IPS-NIHi11 (cell line): ENCODE data around the gene ESR2.
"Not testable (repeated sequence)": the region's sequence is repeated elsewhere in the genome, so short reads cannot be mapped to it uniquely, and the experiment has no call there.

Source experiments
- DNase-seq: peaks from one replicate; pipeline ENCODE4 v3.0.0; 2012; ENCODE audit warnings: mixed read lengths, low spot score

ESR2 gene

GRCh38 chr14:64126548-64126947 lies 167.6 kb downstream of the ESR2 start:
- no peak for DNase-seq

- no peak for DNase-seq
These were observed 168.9 kb downstream of the ESR2 start for GRCh38 chr14:64125270-64125669.

GRCh38 chr14:64123241-64123822 lies 170.8 kb downstream of the ESR2 start:
- no peak for DNase-seq

GRCh38 chr14:64119980-64120379 lies 174.2 kb downstream of the ESR2 start:
- DNase-seq, result no peak

- DNase-seq, result no peak
These were observed 174.7 kb downstream of the ESR2 start for GRCh38 chr14:64119500-64119899.

- no peak for DNase-seq
These were observed 175.3 kb downstream of the ESR2 start for GRCh38 chr14:64118892-64119291.

GRCh38 chr14:64118403-64118742 lies 175.8 kb downstream of the ESR2 start:
- DNase-seq, result not testable (repeated sequence)

GRCh38 chr14:64117671-64118402 lies 176.3 kb downstream of the ESR2 start:
- no peak for DNase-seq

GRCh38 chr14:64115401-64115800 lies 178.8 kb downstream of the ESR2 start:
- no peak for DNase-seq

- no peak for DNase-seq
These were observed 179.4 kb downstream of the ESR2 start for GRCh38 chr14:64114796-64115195.

- peak; percentile 21 for DNase-seq
These were observed 180.0 kb downstream of the ESR2 start for GRCh38 chr14:64114166-64114565.

GRCh38 chr14:64112867-64113678 lies 181.1 kb downstream of the ESR2 start:
- peak; percentile 41 for DNase-seq

- no peak for DNase-seq
These were observed 183.4 kb downstream of the ESR2 start for GRCh38 chr14:64110802-64111201.

- no peak for DNase-seq
These were observed 184.2 kb downstream of the ESR2 start for GRCh38 chr14:64109819-64110554.

- DNase-seq, result no peak
These were observed 186.7 kb downstream of the ESR2 start for GRCh38 chr14:64107438-64107837.

- DNase-seq, result no peak
These were observed 196.1 kb downstream of the ESR2 start for GRCh38 chr14:64098120-64098519.

- no peak for DNase-seq
These were observed 198.6 kb downstream of the ESR2 start for GRCh38 chr14:64095620-64096019.

GRCh38 chr14:64092940-64093339 lies 201.2 kb downstream of the ESR2 start:
- peak; percentile 34 for DNase-seq

GRCh38 chr14:64092338-64092737 lies 201.8 kb downstream of the ESR2 start:
- DNase-seq, result no peak

- no peak for DNase-seq
These were observed 203.0 kb downstream of the ESR2 start for GRCh38 chr14:64091217-64091616.

- DNase-seq, result peak; percentile 70
These were observed 204.3 kb downstream of the ESR2 start for GRCh38 chr14:64089920-64090319.

- no peak for DNase-seq
These were observed 205.6 kb downstream of the ESR2 start for GRCh38 chr14:64088647-64088964.

GRCh38 chr14:64082837-64083236 lies 211.3 kb downstream of the ESR2 start:
- no peak for DNase-seq
